ENCODE results near the gene PTBP3. TPM values are rescaled to one million over a fixed set of nuclear protein-coding genes. Genes with fewer than 3 reads are reported as not detected.
A peak's percentile ranks its signal among the peaks of the same experiment; 100 is the strongest.

Gene PTBP3
- total and polyA plus RNA-seq, 2 of the 13 experiments (the other 11 are each of a cell fraction or from before 2014, with no cell fraction given) = 52.8 to 61.1 TPM

DNA sequence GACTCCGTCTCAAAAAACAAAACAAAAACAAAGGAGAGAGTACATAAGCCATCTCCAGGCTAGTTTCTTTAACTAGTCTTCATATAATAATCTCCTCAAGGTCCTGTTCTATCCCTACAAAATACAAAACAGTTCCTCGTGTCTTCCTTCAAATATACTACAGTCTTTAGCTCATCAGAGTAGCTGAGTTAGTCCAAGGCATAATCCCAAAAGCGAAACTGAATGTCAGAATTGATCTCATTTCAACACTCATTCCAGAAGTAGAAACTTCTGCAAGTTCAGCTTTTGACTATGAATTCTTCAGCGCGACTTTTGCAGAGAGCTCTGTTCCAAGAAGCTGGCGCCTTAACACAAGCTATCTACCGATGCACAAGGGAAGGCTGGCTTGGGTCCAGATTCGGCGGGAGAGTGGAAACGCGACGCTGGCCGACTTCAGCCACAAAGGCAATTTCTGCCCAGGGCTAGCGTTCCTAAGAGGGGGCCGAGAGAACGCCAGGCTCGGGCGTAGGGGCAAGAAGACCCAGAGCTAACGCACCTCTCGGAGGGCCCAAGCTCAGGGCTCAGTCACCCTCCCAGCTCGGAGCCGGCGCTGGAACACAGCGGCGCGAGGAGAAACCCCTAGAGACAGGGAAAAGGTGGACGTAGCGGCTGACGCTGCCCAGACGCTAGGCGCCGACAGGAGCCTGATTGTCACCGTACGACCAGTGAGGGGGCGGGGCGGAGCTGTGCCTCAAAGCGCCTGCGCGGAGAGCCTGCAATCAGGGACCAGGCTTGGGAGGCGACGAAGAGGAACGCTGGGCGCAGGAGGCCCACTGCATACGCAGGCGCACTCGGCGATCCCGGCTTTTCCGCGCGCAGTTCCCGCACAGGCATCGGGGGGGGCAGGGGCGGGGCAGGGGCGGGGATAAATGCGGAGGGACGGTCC is 46.0 kb upstream of the PTBP3 start (continued):
- TF ChIP-seq ZNF235 (CRISPR knock-in tag; IDR thresholded peaks at IDR 0.05; ENCODE audit: borderline replicate concordance) (no peak), HOXA5 (CRISPR knock-in tag; IDR thresholded peaks at IDR 0.05) (peak; percentile 66; the same call in 1 of the 2 replicates), HNRNPLL (IDR thresholded peaks at IDR 0.05; ENCODE audit: low read depth, low read length, poor library complexity, severe bottlenecking) (peak; percentile 90), ZNF747 (CRISPR knock-in tag; IDR thresholded peaks at IDR 0.05; ENCODE audit: borderline replicate concordance) (0 out of 2 replicates have a peak, but pooled peaks have one; percentile 50), POLR2AphosphoS5 (IDR thresholded peaks at IDR 0.05; ENCODE audit: low read depth, low read length) (peak; percentile 93), ZNF615 (CRISPR knock-in tag; IDR thresholded peaks at IDR 0.05; ENCODE audit: borderline replicate concordance) (no peak), GLI4 (CRISPR knock-in tag; IDR thresholded peaks at IDR 0.05; ENCODE audit: borderline replicate concordance) (no peak), HOXA7 (CRISPR knock-in tag; IDR thresholded peaks at IDR 0.05) (no peak), SIN3A (IDR thresholded peaks at IDR 0.05; ENCODE audit: borderline replicate concordance, low read depth, low read length) (peak; percentile 84; the same call in 1 of the 2 replicates), MAFG (CRISPR knock-in tag; IDR thresholded peaks at IDR 0.05) (no peak), RFX5 (IDR thresholded peaks at IDR 0.05; ENCODE audit: low read depth, low read length) (no peak), MXI1 (IDR thresholded peaks at IDR 0.05; ENCODE audit: borderline replicate concordance, low read depth, low read length) (peak; percentile 48; the same call in 1 of the 3 replicates), ZNF260 (CRISPR knock-in tag; IDR thresholded peaks at IDR 0.05; ENCODE audit: borderline replicate concordance, low read depth) (no peak), SNRNP70 (IDR thresholded peaks at IDR 0.05; ENCODE audit: low read depth, low read length) (no peak), GATAD2A (CRISPR knock-in tag; IDR thresholded peaks at IDR 0.05) (0 out of 2 replicates have a peak, but pooled peaks have one; percentile 21), TARDBP (CRISPR knock-in tag; IDR thresholded peaks at IDR 0.05) (peak; percentile 57), ZFP1 (CRISPR knock-in tag; IDR thresholded peaks at IDR 0.05) (no peak), ZSCAN31 (CRISPR knock-in tag; IDR thresholded peaks at IDR 0.05; ENCODE audit: low read depth) (peak; percentile 84; the same call in 1 of the 2 replicates), AGO2 (optimal IDR thresholded peaks at IDR 0.05; ENCODE audit: low read depth, low read length) (peak; percentile 32)
- TF ChIP-seq, protein P1, sequence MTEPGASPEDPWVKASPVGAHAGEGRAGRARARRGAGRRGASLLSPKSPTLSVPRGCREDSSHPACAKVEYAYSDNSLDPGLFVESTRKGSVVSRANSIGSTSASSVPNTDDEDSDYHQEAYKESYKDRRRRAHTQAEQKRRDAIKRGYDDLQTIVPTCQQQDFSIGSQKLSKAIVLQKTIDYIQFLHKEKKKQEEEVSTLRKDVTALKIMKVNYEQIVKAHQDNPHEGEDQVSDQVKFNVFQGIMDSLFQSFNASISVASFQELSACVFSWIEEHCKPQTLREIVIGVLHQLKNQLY (CRISPR knock-in tag; IDR thresholded peaks at IDR 0.05) = no peak
- TF ChIP-seq, protein P2, sequence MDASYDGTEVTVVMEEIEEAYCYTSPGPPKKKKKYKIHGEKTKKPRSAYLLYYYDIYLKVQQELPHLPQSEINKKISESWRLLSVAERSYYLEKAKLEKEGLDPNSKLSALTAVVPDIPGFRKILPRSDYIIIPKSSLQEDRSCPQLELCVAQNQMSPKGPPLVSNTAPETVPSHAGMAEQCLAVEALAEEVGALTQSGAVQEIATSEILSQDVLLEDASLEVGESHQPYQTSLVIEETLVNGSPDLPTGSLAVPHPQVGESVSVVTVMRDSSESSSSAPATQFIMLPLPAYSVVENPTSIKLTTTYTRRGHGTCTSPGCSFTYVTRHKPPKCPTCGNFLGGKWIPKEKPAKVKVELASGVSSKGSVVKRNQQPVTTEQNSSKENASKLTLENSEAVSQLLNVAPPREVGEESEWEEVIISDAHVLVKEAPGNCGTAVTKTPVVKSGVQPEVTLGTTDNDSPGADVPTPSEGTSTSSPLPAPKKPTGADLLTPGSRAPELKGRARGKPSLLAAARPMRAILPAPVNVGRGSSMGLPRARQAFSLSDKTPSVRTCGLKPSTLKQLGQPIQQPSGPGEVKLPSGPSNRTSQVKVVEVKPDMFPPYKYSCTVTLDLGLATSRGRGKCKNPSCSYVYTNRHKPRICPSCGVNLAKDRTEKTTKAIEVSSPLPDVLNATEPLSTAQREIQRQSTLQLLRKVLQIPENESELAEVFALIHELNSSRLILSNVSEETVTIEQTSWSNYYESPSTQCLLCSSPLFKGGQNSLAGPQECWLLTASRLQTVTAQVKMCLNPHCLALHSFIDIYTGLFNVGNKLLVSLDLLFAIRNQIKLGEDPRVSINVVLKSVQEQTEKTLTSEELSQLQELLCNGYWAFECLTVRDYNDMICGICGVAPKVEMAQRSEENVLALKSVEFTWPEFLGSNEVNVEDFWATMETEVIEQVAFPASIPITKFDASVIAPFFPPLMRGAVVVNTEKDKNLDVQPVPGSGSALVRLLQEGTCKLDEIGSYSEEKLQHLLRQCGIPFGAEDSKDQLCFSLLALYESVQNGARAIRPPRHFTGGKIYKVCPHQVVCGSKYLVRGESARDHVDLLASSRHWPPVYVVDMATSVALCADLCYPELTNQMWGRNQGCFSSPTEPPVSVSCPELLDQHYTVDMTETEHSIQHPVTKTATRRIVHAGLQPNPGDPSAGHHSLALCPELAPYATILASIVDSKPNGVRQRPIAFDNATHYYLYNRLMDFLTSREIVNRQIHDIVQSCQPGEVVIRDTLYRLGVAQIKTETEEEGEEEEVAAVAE (CRISPR knock-in tag; IDR thresholded peaks at IDR 0.05; ENCODE audit: borderline replicate concordance) = no peak
- TF ChIP-seq, protein P3, sequence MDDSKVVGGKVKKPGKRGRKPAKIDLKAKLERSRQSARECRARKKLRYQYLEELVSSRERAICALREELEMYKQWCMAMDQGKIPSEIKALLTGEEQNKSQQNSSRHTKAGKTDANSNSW (CRISPR knock-in tag; IDR thresholded peaks at IDR 0.05; ENCODE audit: borderline replicate concordance) = 0 out of 2 replicates have a peak, but pooled peaks have one; percentile 25
- TF ChIP-seq, protein P4, sequence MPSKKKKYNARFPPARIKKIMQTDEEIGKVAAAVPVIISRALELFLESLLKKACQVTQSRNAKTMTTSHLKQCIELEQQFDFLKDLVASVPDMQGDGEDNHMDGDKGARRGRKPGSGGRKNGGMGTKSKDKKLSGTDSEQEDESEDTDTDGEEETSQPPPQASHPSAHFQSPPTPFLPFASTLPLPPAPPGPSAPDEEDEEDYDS (CRISPR knock-in tag; IDR thresholded peaks at IDR 0.05) = peak; percentile 80
- TF ChIP-seq, protein P5, sequence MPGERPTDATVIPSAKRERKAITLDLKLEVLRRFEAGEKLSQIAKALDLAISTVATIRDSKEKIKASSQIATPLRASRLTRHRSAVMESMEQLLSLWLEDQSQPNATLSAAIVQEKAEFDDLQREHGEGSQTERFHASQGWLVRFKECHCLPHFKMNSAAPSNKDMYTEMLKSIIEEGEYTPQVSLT (CRISPR knock-in tag; IDR thresholded peaks at IDR 0.05; ENCODE audit: borderline replicate concordance, low read depth) = no peak
